C4-2B (cell line): ENCODE results near the gene DNAJC27.

Source experiments
- H3K27ac ChIP-seq: fragments of 450-650 bp; 2 replicates; pipeline ENCODE4 v1.5.1; 2017
- ZFX ChIP-seq: fragments of 450-650 bp; IDR thresholded peaks from 2 replicates; pipeline ENCODE4 v1.6.1; 2017
- TF ChIP-seq, protein P1 (sequence below): fragments of 450-650 bp; conservative IDR thresholded peaks from 2 replicates; pipeline ENCODE4 v1.5.1; 2017; ENCODE audit warnings: mild to moderate bottlenecking

Gene DNAJC27

DNA sequence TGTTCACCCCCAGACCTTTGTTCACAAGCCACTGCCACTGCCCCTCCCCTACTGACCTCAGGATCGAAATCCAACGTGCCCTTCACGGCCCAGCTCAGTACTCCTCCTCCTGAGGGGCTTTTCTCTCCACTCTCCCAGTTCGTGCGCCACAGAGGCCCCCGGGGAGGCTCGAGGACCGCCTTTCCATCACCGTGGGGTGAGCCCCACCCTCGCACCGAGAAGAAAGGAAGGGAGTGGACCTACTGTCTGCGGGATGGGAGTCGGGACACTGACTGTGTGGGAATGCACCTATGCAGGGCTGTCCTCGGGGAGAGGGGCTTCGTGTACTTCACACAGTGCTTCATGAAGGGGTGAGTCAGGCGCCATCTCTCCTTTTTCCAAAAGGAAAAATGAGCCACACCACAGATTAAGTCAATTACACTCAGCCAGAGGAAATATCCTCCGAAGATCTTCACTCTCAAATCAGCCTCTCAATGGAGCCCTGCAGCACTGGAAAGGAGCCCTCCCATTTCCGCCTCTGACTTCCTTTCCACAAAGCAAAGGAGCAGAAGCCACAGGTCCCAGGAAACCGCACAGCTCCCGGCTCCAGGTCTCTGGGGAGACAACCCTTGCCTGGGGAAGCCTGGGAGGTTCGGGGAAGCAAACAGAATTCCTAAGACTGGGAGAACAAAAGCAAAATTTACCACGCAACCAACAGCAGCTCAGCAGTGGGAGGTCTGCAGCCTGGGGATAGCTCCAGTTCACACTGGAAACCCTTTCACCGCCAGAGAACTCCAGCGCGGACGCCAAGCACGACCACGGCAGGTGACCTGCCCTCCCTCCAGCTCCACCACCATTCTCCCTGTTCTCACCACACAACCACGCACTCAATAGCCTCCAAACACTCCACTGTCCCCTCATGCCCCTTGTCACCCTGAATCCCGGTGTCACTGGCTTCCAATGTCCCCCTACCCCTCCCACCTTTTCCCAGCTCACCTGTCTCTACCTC, 73.3 kb downstream of the DNAJC27 start:
- no peak for TF ChIP-seq ZFX
- TF ChIP-seq, protein P1, sequence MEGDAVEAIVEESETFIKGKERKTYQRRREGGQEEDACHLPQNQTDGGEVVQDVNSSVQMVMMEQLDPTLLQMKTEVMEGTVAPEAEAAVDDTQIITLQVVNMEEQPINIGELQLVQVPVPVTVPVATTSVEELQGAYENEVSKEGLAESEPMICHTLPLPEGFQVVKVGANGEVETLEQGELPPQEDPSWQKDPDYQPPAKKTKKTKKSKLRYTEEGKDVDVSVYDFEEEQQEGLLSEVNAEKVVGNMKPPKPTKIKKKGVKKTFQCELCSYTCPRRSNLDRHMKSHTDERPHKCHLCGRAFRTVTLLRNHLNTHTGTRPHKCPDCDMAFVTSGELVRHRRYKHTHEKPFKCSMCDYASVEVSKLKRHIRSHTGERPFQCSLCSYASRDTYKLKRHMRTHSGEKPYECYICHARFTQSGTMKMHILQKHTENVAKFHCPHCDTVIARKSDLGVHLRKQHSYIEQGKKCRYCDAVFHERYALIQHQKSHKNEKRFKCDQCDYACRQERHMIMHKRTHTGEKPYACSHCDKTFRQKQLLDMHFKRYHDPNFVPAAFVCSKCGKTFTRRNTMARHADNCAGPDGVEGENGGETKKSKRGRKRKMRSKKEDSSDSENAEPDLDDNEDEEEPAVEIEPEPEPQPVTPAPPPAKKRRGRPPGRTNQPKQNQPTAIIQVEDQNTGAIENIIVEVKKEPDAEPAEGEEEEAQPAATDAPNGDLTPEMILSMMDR: no peak
- H3K27ac ChIP-seq: no peak overlapping the region

DNA sequence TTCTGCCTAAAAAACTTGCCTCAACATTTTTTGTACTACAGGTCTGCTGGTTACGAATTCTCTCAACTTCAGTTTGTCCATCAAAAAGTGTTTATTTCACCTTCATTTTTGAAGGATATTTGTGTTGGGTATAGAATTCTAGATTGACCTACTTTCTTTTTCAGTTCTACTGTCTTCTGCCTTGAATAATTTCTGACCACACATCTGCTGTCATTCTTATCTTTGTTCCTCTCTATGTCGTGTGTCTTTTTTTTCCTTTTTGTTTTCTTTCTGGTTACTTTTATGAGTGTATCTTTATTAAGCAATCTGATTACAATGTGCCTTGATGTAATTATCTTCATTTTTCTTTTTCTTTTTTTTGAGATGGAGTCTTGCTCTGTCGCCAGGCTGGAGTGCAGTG, 77.0 kb downstream of the DNAJC27 start:
- no peak overlapping the region for H3K27ac ChIP-seq
- TF ChIP-seq, protein P1: no peak
- no peak for TF ChIP-seq ZFX

DNA sequence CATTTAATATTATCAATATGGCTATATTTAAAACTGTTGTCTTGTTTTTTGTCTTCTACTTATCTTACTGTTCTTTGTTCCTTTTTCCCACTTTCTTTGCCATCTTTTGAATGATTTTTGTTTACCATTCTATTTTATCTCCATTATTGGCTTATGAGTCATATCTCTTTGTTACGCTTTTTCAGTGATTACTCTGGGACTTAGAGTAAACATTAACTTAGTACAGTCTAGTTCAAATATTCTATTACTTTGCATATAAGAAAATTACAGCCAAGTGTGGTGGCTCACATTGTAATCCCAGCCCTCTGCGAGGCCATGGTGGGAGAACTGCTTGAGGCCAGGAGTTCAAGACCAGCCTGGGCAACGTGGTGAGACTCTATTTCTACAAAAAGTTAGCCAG, 77.8 kb downstream of the DNAJC27 start:
- H3K27ac ChIP-seq: no peak overlapping the region

More for the DNA sequence above, 77.8 kb downstream of the DNAJC27 start:
- TF ChIP-seq, protein P1: no peak
- no peak for TF ChIP-seq ZFX
